Upper lobe of left lung (tissue), 4 donors: ENCODE results near the gene MRPL16.

ENCODE experiments used
- EP300 ChIP-seq, 4 donors: sonication (generic); formaldehyde crosslinking; IDR thresholded peaks; one replicate each; pipeline ENCODE4 v1.5.1; 2017; ENCODE audit warnings: antibody characterized with exemption in 4 of 4, control low read depth in 2 of 4
- POLR2A ChIP-seq, 4 donors: fragments of 450-650 bp; IDR thresholded peaks; one replicate each; pipeline ENCODE4 v1.5.1; 2016 to 2017; ENCODE audit warnings: antibody characterized with exemption in 4 of 4, mild to moderate bottlenecking in 2 of 4
- TF ChIP-seq, protein P1 (sequence below), 6 experiments: fragments of 450-650 bp in 4 of 6; fragments of 200-600 bp in 2 of 6; sonication (generic) in 2 of 6; IDR thresholded peaks; one replicate each; pipeline ENCODE4 v1.5.1; 2016 to 2019; ENCODE audit warnings: antibody characterized with exemption in 6 of 6

DNA sequence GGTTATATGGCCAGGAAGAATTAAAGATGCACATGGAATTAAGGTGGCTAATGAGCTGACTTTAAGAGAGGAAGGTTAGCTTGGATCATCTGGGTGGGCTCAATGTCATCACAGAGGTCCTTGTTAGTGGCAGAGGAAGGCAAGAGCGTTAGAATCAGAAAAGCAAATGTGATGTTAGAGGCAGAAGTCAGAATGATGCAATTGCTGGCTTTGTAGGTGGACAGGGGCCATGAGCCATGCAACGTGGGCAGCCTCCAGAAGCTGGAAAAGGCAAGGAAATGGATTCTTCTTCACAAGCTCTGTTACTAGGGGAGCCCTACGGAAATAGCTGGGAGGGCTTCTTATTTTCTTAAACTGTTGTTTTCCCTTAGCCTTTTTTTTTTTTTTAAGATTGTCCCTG is 37.0 kb upstream of the MRPL16 start:
- TF ChIP-seq EP300 (IDR thresholded peaks at IDR 0.05) (no peak), POLR2A (IDR thresholded peaks at IDR 0.05) (no peak)
- TF ChIP-seq, protein P1, sequence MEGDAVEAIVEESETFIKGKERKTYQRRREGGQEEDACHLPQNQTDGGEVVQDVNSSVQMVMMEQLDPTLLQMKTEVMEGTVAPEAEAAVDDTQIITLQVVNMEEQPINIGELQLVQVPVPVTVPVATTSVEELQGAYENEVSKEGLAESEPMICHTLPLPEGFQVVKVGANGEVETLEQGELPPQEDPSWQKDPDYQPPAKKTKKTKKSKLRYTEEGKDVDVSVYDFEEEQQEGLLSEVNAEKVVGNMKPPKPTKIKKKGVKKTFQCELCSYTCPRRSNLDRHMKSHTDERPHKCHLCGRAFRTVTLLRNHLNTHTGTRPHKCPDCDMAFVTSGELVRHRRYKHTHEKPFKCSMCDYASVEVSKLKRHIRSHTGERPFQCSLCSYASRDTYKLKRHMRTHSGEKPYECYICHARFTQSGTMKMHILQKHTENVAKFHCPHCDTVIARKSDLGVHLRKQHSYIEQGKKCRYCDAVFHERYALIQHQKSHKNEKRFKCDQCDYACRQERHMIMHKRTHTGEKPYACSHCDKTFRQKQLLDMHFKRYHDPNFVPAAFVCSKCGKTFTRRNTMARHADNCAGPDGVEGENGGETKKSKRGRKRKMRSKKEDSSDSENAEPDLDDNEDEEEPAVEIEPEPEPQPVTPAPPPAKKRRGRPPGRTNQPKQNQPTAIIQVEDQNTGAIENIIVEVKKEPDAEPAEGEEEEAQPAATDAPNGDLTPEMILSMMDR (IDR thresholded peaks at IDR 0.05) = no peak
